ENCODE measurements around the gene DNASE1L3. TPM values are rescaled to one million over a fixed set of nuclear protein-coding genes. Genes with fewer than 3 reads are reported as not detected.

The DNASE1L3 gene
- total and polyA plus RNA-seq, 2 experiments from 2014 or later: not detected

DNA sequence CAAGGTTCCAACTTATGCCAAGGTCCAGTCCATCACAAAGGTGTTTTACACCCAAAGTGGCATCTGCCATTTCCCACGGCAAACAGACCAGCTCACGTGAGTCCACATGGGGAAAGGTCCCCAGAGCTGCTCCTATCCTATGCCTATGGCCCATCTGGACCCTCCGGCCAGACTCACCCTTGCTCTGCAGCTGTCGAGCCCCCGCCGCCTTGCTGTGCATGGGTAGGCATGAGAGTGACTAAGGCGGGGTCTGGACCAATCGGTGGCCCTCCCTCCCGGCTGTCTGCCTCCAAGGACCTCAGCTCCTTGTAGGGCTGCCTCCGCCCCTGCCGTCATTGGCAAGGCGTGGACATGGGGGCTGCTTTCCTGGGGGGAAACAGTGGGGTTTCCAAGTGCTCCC, 26.9 kb downstream of the DNASE1L3 start:
- H4K20me1 ChIP-seq (replicated peaks; ENCODE audit: insufficient read depth): no peaks in the 10 kb centered on the region
- ATAC-seq (no peak), DNase-seq (ENCODE audit: low spot score) (no peak)
- no peaks in the 10 kb centered on the region for H3K36me3 ChIP-seq (ENCODE audit: insufficient read depth)
- peaks cover 6% of the 10 kb centered on the region; the same call in 1 of the 2 replicates for H3K4me1 ChIP-seq (ENCODE audit: insufficient read depth)
- H3K27me3 ChIP-seq (ENCODE audit: insufficient read depth): no peaks in the 10 kb centered on the region
- Mint-ChIP-seq H3K4me1 (peaks cover 9% of the 10 kb centered on the region), H3K36me3 (ENCODE audit: low read depth) (no peaks in the 10 kb centered on the region), H3K9me3 (no peaks in the 10 kb centered on the region; the same call in 2 of the 3 replicates), H3K4me3 (no peak overlapping the region), H3K27ac (no peak overlapping the region), H3K27me3 (ENCODE audit: insufficient read depth, low read depth, poor library complexity) (peaks cover 4% of the 10 kb centered on the region)
- TF ChIP-seq JUNB (IDR thresholded peaks at IDR 0.05; ENCODE audit: unreplicated experiment): no peak
- TF ChIP-seq, protein P1, sequence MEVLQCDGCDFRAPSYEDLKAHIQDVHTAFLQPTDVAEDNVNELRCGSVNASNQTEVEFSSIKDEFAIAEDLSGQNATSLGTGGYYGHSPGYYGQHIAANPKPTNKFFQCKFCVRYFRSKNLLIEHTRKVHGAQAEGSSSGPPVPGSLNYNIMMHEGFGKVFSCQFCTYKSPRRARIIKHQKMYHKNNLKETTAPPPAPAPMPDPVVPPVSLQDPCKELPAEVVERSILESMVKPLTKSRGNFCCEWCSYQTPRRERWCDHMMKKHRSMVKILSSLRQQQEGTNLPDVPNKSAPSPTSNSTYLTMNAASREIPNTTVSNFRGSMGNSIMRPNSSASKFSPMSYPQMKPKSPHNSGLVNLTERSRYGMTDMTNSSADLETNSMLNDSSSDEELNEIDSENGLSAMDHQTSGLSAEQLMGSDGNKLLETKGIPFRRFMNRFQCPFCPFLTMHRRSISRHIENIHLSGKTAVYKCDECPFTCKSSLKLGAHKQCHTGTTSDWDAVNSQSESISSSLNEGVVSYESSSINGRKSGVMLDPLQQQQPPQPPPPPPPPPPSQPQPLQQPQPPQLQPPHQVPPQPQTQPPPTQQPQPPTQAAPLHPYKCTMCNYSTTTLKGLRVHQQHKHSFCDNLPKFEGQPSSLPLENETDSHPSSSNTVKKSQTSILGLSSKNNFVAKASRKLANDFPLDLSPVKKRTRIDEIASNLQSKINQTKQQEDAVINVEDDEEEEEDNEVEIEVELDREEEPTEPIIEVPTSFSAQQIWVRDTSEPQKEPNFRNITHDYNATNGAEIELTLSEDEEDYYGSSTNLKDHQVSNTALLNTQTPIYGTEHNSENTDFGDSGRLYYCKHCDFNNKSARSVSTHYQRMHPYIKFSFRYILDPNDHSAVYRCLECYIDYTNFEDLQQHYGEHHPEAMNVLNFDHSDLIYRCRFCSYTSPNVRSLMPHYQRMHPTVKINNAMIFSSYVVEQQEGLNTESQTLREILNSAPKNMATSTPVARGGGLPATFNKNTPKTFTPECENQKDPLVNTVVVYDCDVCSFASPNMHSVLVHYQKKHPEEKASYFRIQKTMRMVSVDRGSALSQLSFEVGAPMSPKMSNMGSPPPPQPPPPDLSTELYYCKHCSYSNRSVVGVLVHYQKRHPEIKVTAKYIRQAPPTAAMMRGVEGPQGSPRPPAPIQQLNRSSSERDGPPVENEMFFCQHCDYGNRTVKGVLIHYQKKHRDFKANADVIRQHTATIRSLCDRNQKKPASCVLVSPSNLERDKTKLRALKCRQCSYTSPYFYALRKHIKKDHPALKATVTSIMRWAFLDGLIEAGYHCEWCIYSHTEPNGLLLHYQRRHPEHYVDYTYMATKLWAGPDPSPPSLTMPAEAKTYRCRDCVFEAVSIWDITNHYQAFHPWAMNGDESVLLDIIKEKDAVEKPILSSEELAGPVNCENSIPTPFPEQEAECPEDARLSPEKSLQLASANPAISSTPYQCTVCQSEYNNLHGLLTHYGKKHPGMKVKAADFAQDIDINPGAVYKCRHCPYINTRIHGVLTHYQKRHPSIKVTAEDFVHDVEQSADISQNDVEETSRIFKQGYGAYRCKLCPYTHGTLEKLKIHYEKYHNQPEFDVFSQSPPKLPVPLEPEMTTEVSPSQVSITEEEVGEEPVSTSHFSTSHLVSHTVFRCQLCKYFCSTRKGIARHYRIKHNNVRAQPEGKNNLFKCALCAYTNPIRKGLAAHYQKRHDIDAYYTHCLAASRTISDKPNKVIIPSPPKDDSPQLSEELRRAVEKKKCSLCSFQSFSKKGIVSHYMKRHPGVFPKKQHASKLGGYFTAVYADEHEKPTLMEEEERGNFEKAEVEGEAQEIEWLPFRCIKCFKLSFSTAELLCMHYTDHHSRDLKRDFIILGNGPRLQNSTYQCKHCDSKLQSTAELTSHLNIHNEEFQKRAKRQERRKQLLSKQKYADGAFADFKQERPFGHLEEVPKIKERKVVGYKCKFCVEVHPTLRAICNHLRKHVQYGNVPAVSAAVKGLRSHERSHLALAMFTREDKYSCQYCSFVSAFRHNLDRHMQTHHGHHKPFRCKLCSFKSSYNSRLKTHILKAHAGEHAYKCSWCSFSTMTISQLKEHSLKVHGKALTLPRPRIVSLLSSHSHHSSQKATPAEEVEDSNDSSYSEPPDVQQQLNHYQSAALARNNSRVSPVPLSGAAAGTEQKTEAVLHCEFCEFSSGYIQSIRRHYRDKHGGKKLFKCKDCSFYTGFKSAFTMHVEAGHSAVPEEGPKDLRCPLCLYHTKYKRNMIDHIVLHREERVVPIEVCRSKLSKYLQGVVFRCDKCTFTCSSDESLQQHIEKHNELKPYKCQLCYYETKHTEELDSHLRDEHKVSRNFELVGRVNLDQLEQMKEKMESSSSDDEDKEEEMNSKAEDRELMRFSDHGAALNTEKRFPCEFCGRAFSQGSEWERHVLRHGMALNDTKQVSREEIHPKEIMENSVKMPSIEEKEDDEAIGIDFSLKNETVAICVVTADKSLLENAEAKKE (CRISPR knock-in tag; IDR thresholded peaks at IDR 0.05): no peak
- TF ChIP-seq, protein P2, sequence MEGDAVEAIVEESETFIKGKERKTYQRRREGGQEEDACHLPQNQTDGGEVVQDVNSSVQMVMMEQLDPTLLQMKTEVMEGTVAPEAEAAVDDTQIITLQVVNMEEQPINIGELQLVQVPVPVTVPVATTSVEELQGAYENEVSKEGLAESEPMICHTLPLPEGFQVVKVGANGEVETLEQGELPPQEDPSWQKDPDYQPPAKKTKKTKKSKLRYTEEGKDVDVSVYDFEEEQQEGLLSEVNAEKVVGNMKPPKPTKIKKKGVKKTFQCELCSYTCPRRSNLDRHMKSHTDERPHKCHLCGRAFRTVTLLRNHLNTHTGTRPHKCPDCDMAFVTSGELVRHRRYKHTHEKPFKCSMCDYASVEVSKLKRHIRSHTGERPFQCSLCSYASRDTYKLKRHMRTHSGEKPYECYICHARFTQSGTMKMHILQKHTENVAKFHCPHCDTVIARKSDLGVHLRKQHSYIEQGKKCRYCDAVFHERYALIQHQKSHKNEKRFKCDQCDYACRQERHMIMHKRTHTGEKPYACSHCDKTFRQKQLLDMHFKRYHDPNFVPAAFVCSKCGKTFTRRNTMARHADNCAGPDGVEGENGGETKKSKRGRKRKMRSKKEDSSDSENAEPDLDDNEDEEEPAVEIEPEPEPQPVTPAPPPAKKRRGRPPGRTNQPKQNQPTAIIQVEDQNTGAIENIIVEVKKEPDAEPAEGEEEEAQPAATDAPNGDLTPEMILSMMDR (conservative IDR thresholded peaks at IDR 0.05; ENCODE audit: low read depth in 2 of 2): no peak
- TF ChIP-seq STAT1 (IDR thresholded peaks at IDR 0.05; ENCODE audit: unreplicated experiment): no peak
- no peak for TF ChIP-seq NANOG (IDR thresholded peaks at IDR 0.05; ENCODE audit: borderline replicate concordance)
- TF ChIP-seq ZNF331 (CRISPR knock-in tag; IDR thresholded peaks at IDR 0.05; ENCODE audit: low read depth): no peak
- TF ChIP-seq, protein P3, sequence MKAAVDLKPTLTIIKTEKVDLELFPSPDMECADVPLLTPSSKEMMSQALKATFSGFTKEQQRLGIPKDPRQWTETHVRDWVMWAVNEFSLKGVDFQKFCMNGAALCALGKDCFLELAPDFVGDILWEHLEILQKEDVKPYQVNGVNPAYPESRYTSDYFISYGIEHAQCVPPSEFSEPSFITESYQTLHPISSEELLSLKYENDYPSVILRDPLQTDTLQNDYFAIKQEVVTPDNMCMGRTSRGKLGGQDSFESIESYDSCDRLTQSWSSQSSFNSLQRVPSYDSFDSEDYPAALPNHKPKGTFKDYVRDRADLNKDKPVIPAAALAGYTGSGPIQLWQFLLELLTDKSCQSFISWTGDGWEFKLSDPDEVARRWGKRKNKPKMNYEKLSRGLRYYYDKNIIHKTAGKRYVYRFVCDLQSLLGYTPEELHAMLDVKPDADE (IDR thresholded peaks at IDR 0.05): no peak
- no peak for TF ChIP-seq POLR2AphosphoS5 (IDR thresholded peaks at IDR 0.05; ENCODE audit: low read depth)
- TF ChIP-seq ZNF114 (CRISPR knock-in tag; IDR thresholded peaks at IDR 0.05): no peak
- H3K27ac ChIP-seq (ENCODE audit: low read depth): no peak overlapping the region
- H2AFZ ChIP-seq: no peak overlapping the region
- no peaks in the 10 kb centered on the region; the same call in 1 of the 2 replicates for H3K9me2 ChIP-seq (ENCODE audit: insufficient read depth)
- H3F3A ChIP-seq (replicated peaks; ENCODE audit: low read depth): no peaks in the 10 kb centered on the region
- no peak overlapping the region for H3K4me2 ChIP-seq
- no peak overlapping the region for H3K4me3 ChIP-seq
- H3K79me2 ChIP-seq (replicated peaks; ENCODE audit: insufficient read depth): no peaks in the 10 kb centered on the region

Measured in GM23338 (cell line).